SH-SY5Y (cell line): ENCODE data around the gene TAS2R46.

Experiments
- GATA2 ChIP-seq: IDR thresholded peaks from 2 replicates; pipeline ENCODE4 v1.6.1; 2011; ENCODE audit warnings: mild to moderate bottlenecking, low read depth, low read length
- GATA3 ChIP-seq: IDR thresholded peaks from 2 replicates; pipeline ENCODE4 v1.6.1; 2011; ENCODE audit warnings: low read depth, mild to moderate bottlenecking, low read length, moderate library complexity

DNA sequence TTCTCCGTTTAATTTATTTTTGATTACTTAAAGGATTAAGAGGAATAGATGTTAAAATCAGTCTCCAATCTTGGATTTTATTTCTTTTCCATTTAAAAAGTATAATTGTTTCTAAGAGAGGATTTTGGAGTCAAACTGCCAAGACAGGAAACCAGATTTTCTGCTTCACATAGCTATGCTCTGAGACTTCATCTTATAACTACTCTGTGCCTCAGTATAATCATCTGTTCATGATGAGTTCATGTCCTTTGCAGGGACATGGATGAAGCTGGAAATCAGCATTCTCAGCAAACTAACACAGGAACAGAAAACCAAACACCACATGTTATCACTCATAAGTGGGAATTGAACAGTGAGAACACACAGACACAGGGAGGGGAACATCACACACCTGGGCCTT, 21.9 kb downstream of the TAS2R46 start:
- no peak for TF ChIP-seq GATA2
- TF ChIP-seq GATA3, result no peak
